ENCODE results near the gene SH3BP1. TPM values are rescaled to one million over a fixed set of nuclear protein-coding genes. Genes with fewer than 3 reads are reported as not detected.
A peak's percentile ranks its signal among the peaks of the same experiment; 100 is the strongest.

The SH3BP1 gene
- total and polyA plus RNA-seq, 9 of the 15 experiments (the other 6 are each of a cell fraction or from before 2014, with no cell fraction given) = 0.10 to 36.2 (median 10.4) TPM

DNA sequence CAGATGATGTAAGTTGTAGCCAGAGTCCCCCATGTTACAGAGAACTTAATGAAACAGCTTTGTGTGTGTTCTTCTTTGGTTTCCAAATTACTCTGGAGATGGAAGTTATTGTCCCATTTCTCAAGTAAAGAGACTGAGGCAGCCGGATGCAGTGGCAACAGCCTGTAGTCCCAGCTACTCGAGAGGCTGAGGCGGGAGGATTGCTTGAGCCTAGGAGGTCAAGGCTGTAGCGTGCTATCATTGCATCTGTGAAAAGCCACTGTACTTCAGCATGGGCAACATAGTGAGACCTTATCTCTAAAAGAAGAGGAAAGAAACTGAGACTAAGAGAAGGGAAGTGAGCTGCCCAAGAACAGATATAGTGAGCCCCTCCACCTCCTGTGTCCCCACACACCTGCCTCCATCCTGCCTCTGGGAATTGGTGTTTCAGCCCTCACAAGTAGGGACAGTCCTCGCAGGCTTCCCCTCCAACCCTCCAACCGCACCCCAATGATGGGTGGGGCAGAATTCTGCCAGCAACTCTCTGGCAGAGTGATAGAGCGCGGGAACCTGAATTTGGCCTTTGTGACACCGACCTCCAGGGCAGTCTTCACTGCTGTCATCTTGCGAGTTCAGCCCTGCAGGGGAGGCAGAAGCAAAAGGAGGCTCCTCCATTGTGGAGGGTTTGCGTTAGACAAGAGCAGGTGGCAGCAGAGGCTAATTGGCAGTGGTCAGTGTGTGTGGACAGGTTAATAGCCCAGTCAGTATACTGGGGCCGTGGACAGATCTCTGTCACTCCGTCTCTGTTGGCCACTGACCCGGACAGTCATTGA lies 20.6 kb downstream of the SH3BP1 start:
- Histone ChIP-seq H4K20me1 (replicated peaks; ENCODE audit: control insufficient read depth, insufficient read depth, low read length) (peaks cover 17% of the 10 kb centered on the region), H3K9me1 (ENCODE audit: control insufficient read depth, insufficient read depth, low read length) (peaks cover 4% of the 10 kb centered on the region), H2AFZ (ENCODE audit: low read depth, low read length) (no peak overlapping the region), H3K9ac (ENCODE audit: insufficient read depth in 1 of 2, low read depth in 2 of 2, low read length in 2 of 2) (peak overlapping the region; percentile 71 to 97), H3K36me3 (ENCODE audit: control insufficient read depth, insufficient read depth, low read length) (peaks cover 41% of the 10 kb centered on the region; the same call in 2 of the 3 replicates), H3K4me2 (ENCODE audit: insufficient read depth, low read length) (peak overlapping the region; percentile 92), H3K27me3 (ENCODE audit: control insufficient read depth in 2 of 2, insufficient read depth in 2 of 2, low read length in 2 of 2) (no peaks in the 10 kb centered on the region), H3K27ac (ENCODE audit: extremely low read depth, low read depth, low read length) (peak overlapping the region; percentile 88), H3K4me1 (replicated peaks in 1 of 2; ENCODE audit: control insufficient read depth in 2 of 2, insufficient read depth in 2 of 2, low read length in 2 of 2) (peaks cover 20 to 27% of the 10 kb centered on the region in 2 experiments), H3K79me2 (ENCODE audit: control insufficient read depth, insufficient read depth, low read length) (peaks cover 64% of the 10 kb centered on the region), H3K9me3 (replicated peaks; ENCODE audit: control insufficient read depth, insufficient read depth, low read depth, low read length) (no peaks in the 10 kb centered on the region), H3K4me3 (peak overlapping the region; percentile 63)
- intact Hi-C loops (cut with micrococcal nuclease) (no loop called here), in situ Hi-C loops (cut with MboI) (no loop called here)
- DNase-seq (ENCODE audit: extremely low read depth in 1 of 4, low spot score in 3 of 4) = peak in 1 of 4 experiments; percentile 34
- BruUV-seq (replicated peaks) = no TSS peak
- TF ChIP-seq PTBP1 (IDR thresholded peaks at IDR 0.05; ENCODE audit: low read depth, low read length) (no peak), MIER1 (IDR thresholded peaks at IDR 0.05; ENCODE audit: low read depth) (no peak), ZNF146 (CRISPR knock-in tag; IDR thresholded peaks at IDR 0.05; ENCODE audit: unreplicated experiment) (no peak), KDM1A (IDR thresholded peaks at IDR 0.05) (peak in 1 of 2 experiments; percentile 43; a peak in 1 of 4 replicates), NFE2 (IDR thresholded peaks at IDR 0.05; ENCODE audit: low read depth) (no peak), PTTG1 (tag; IDR thresholded peaks at IDR 0.05; ENCODE audit: low read depth) (no peak), RBM25 (IDR thresholded peaks at IDR 0.05; ENCODE audit: low read depth, low read length, severe bottlenecking) (peak; percentile 34), EHMT2 (IDR thresholded peaks at IDR 0.05) (no peak), PTRF (tag; IDR thresholded peaks at IDR 0.05) (no peak), NFATC3 (IDR thresholded peaks at IDR 0.05) (no peak), PCBP1 (IDR thresholded peaks at IDR 0.05; ENCODE audit: low read depth, low read length, poor library complexity, severe bottlenecking) (no peak), ZBTB8A (IDR thresholded peaks at IDR 0.05; ENCODE audit: partially characterized antibody) (no peak), GATA2 (CRISPR knock-in tag; IDR thresholded peaks at IDR 0.05) (0 out of 2 replicates have a peak, but pooled peaks have one; percentile 16), NEUROD1 (IDR thresholded peaks at IDR 0.05; ENCODE audit: borderline replicate concordance, low read depth, low read length, partially characterized antibody) (no peak), CHD2 (IDR thresholded peaks at IDR 0.05; ENCODE audit: low read depth, low read length) (no peak)
- TF ChIP-seq, protein P1, sequence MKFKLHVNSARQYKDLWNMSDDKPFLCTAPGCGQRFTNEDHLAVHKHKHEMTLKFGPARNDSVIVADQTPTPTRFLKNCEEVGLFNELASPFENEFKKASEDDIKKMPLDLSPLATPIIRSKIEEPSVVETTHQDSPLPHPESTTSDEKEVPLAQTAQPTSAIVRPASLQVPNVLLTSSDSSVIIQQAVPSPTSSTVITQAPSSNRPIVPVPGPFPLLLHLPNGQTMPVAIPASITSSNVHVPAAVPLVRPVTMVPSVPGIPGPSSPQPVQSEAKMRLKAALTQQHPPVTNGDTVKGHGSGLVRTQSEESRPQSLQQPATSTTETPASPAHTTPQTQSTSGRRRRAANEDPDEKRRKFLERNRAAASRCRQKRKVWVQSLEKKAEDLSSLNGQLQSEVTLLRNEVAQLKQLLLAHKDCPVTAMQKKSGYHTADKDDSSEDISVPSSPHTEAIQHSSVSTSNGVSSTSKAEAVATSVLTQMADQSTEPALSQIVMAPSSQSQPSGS (CRISPR knock-in tag; IDR thresholded peaks at IDR 0.05) = no peak
- TF ChIP-seq, protein P2, sequence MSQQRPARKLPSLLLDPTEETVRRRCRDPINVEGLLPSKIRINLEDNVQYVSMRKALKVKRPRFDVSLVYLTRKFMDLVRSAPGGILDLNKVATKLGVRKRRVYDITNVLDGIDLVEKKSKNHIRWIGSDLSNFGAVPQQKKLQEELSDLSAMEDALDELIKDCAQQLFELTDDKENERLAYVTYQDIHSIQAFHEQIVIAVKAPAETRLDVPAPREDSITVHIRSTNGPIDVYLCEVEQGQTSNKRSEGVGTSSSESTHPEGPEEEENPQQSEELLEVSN (IDR thresholded peaks at IDR 0.05; ENCODE audit: borderline replicate concordance in 1 of 2, extremely low read depth in 1 of 2, insufficient read depth in 1 of 2, insufficient read length in 1 of 2, low read depth in 1 of 2, low read length in 1 of 2, poor library complexity in 1 of 2, severe bottlenecking in 1 of 2) = peak in 1 of 2 experiments; percentile 14
- TF ChIP-seq, protein P3, sequence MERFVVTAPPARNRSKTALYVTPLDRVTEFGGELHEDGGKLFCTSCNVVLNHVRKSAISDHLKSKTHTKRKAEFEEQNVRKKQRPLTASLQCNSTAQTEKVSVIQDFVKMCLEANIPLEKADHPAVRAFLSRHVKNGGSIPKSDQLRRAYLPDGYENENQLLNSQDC (CRISPR knock-in tag; IDR thresholded peaks at IDR 0.05) = no peak
- peak; percentile 37 for FAIRE-seq
- ChIA-PET POLR2A (interaction anchor here (0.7 to 1.7 kb wide), 5 partner anchors 11 to 50 kb away, joined by 3 to 11 read pairs (median 3); no protein-coding TSS in a partner anchor), CTCF (ENCODE audit: low intra/inter-chr PET ratio) (interaction anchor here (1.3 kb wide), 1 partner anchor 21 kb away, joined by 9 read pairs; no protein-coding TSS in a partner anchor)
- ATAC-seq = no peak
- WGBS (ENCODE audit: insufficient coverage, low coverage, missing lambda C conversion rate) = 13% methylated on average over 10 of the region's 14 CpGs
